Activated gamma-delta T cell treated with anti-CD3 and anti-CD28 coated beads, Interleukin-2, amount 50 U/mL, for 16 hours (primary cell): ENCODE measurements around the gene PAXX.
A peak's percentile ranks its signal among the peaks of the same experiment; 100 is the strongest.

Experiments used
- DNase-seq: peaks from one replicate; pipeline ENCODE4 v3.0.0-alpha.2; 2020; ENCODE audit warnings: low read depth

Gene PAXX

DNA sequence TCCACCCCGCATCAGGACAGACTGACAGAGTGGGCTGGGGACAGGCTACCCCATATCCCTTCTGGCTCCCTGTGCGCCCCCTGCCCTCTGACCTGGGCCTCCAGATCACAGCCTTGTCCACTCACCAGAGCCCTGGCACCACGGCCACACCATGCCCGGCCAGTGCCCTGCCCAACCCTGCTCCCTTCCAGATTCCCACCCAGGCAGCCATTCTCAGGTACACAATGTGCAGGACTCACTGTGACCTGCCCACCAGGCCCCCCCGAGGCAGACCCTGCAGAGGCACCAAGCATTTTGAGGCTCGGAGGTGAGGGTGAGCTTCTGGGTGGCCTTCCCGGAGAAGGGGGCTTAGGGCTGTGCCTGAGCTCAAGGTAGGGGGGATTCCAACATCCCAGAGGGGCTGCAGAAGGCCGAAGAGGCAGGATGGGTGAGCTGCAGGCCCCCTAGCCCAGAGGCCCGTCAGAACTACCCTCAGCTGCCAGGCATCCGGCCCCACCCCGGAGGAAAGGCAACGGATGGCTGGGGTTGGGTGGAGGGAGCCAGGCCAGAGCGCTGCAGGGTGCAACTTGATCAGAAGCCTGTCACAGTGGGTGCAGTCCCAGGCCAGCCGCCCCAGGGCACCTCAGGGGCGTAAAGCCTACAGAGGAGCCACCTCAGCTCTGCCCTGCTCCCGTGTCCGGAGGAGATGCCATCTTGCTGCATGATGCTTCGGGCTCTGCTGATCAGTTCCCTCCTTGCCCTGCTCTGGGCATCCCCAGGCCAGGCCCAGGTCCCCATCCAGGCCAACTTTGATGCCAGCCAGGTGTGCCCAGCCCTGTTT is 9.8 kb upstream of the PAXX start, which contains the start of gene LCNL1:
TSS of gene LCNL1 (plus strand) at position 762 of the 820 bp plus-strand sequence. CDS start 594 bp downstream, outside the sequence.
- DNase-seq, result no peak

DNA sequence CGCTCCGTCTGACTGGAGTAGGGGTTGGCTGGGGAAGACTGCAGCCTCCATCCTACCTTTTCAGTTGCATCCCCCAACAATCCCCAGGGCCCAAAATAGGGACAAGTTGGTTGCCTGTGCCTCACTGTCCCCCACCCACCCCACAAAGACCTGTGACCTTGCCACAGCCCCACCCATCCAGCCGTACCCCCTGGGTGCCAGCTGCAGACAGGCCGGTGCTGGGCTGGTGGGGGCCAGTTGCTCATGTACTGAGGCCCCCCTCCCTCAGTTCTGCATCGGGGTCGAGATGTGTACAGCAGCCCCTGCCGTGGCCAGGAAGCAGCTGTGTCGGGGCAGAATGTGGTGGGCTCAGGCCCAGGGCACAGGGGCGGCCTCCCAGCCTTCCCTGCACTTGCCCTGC is 9.1 kb upstream of the PAXX start:
- DNase-seq, result no peak

DNA sequence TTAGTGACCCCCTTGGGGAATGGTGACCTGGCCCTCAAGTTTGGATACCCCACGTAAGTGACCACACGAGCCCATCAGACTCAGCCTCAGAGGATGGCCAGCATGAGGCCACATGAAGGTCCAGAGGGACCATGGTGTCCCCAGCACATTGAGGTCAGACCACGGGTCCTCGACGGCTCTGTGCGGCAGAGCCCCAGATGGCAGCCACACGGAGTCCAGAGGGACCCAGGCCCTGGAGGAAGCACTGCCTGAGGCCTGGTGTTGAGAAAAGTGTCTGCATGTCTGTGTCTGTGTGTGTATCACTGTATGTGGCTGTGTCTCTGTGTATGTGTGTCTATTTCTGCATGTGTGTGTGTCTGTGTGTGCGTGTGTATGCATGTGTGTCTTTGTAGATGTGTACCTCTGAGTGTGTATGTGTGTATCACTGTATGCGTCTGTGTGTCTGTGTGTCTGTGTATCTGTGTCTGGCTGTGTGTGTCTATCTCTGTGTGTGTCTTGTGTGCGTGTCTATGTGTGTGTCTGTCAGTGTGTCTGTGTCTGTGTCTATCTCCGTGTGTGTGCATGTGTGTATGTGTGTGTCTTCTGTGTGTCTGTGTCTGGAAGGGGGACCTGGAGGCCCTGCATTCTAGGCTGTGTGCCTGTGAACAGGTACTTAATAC is 8.4 kb upstream of the PAXX start:
- no peak for DNase-seq

DNA sequence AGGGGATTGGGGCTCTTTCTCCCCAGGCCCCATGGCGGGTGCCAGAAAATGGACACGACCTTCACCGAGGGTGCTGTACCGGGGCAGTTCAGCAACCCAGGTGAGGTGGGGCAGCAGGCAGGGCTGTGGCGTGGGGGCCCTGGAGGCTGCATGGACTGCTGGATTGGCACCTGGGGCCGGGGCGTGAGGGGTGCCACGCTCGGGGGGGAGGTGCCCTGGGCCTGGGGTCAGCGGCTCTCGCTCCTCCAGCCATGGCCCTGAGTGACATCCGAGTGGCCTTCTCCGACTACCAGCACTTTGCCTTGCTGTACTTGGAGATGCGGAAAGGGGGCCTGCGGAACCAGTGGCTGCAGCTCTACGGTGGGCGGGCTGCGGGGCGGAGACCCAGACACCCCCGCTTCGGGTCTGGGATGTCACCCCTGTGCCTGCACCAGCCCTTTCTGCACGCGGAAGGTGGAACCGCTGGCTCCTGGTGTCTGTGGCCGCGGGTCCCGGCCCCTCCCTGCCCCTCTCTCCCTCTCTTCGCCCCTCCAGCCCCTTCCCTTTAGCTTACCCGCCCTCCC is 7.7 kb upstream of the PAXX start:
- DNase-seq, result no peak

DNA sequence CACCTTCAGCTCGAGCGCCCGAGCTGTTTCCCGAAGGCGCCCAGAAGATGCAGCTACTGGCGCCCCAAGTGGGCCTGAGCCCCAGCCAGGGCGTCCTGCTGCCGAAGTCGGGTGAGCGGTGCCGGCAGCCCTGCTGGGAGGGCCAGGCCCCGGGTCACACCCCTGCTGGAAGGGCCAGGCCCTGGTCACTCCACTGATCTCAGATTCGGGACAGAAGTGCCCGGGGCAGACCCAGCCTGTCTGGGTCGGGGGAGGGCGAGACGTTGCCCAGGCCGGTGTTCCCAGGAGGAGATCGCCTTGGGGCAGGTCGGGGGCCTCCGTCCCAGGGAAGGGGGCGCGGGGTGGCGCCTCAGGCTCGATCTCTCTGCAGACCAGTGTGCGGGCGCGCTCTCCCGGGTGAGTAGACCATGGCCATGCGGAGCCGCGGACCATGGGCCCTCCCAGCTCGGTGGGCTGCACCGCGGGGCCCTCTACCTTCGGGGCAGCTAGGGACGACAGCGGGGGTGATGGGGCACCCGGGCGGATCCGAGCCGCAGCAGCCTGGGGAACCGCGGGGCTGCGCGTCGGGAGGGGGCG is 7.1 kb upstream of the PAXX start:
- no peak for DNase-seq

DNA sequence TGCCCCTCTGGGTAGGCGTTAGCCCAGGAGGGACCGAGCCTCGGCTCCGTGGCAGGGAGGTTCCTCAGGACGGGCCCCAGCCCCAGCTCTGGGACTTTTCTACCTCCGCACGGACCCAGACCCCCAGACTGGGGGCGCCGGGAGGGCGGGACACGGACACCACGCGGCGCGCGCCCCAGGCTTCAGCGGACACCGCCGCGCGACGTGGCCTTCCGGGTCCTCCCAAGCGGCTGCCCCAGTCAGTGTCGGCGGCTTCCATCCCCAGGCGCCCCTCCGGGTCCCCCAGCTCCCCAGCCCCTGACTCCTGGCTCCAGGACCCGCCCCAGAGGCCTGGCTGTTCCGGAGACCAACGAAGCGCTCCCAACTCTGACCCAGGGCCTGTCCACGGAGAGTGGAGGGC is 6.4 kb upstream of the PAXX start:
- DNase-seq, result no peak

DNA sequence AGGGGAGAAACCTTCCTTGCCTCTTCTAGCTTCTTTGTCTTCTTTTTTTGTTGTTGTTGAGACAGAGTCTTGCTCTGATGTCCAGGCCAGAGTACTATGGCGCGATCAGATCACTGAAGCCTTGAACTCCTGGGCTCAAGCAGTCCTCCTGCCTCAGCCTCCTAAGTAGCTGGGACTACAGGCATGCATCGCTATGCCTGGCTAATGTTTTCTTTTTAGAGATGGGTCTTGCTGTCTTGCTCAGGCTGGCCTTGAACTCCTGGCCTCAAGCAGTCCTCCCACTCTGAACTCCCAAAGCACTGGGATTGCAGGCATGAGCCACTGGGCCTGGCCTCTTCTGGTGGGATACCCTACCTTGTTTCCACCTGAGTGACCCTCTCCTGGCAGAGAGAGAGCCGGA is 3.4 kb upstream of the PAXX start:
- no peak for DNase-seq

DNA sequence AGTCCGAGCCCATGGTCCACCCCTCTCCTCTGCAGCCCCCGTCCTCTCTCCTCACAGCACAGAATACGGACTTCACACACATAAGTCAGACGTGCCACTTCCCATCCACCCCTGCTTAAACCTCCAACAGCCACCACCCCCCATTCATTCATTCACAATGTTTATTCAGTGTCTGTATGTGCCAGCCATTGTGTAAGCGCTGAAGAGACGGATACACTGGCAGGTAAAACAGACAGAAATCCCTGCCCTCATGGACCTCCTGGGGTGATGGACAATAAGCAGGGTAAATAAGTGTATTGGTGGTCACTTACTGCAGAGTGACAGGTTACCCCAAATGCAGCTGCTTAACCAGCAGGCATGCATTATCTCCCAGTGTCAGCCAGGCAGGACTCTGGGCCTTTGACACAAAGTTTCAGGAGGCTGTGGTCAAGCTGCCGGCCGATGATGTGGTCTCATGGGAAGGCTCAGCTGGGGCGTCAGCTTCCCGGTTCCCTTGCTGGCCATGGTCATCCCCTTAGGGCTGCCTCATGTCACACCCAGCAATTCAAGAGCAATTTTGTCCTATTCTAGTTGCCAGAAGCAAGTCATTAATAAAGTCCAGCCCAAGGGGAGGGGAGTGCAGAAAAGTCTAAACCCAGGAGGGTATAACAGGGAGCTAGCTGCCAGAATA is 1.8 kb upstream of the PAXX start:
- DNase-seq, result no peak

DNA sequence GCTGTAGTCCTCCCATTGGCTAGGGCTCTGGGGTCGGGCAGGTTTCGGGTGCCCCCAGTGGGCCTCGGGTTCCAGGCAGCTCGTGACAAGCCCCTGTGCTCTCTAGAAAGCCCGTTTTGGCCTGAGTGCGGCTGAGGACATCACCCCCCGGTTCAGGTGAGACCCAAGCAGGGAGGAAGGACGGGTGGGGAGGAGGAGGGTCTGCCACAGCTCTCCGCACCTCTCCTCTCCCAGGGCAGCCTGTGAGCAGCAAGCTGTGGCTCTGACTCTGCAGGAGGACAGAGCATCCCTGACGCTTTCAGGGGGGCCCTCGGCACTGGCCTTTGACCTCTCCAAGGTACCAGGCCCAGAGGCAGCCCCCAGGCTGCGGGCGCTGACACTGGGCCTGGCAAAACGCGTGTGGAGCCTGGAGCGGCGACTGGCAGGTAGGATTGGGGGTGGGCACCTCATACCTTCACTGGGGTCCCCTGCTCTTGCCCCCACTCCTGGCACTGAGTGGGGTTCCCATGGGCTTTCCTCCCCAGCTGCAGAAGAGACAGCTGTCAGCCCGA is 672 bp downstream of the PAXX start:
- DNase-seq, result no peak

DNA sequence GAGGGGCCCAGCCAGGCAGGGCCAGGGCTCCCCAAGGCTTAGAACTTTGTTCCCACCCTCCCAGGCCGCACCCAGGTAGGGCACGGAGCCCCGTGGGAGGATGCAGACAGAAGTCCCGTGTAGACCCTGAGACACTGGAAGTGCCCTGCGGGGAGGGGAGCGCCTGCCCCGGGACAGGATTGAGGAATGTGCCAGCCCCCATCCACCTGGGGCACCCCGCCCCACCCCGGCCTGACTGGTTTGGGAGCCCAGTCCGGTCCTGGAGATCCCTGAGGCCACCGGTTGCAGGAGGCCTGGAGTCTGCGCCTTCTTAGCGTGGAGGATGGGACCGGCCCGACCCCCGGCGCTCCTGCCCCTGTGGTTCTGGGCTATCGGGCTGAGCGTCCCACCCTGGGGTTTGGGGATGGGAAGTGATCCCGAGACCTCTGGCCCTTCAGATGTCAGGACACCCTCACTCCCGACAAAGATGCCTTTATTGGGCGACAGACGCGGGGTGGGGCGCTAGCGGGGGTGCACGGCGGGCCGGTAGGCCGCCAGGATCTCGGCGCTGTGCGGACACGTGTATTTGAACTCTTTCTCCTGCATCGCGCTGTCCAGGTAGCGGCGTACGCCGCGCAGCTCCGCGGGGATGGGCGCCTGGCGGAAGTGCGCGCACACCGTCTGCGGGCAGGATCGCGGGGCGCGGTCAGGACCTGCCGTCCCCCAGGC is 2.1 kb downstream of the PAXX start:
- DNase-seq, result no peak

DNA sequence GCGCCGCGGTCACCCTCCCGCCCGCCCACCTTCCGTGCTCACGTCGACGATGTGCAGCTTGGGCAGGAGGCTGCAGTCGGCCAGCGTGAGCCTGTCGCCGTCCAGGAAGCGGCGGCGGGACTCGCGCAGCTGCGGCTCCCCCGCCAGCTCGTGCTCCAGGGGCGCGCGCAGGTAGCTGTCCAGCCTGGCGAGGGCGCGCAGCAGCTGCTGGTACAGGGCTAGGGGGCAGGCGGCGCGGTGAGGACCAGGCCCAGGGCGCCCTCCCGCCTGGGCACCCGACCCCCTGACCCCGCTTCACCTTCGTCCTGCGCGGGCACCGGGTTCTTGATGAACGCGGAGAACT is 2.6 kb downstream of the PAXX start:
- no peak for DNase-seq

DNA sequence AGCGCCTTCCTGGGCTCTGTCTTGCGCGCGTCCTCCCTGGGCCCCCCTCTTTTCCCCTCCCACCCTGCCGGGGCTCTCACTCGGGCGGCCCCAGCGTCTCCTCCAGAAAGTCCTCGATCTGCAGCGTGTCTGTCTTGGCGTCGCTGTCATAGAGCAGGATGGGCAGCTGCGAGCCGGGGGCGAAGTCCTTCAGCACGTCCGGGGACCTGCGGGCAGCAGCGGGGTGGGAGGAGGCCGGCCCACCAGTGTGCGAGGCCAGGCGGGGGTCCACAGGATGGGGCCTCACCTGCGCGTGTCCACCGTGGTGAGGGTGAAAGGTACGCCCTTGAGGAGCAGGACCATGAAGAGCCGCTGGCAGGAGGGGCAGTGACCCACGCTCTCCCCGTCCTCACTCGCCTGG is 3.1 kb downstream of the PAXX start:
- no peak for DNase-seq

DNA sequence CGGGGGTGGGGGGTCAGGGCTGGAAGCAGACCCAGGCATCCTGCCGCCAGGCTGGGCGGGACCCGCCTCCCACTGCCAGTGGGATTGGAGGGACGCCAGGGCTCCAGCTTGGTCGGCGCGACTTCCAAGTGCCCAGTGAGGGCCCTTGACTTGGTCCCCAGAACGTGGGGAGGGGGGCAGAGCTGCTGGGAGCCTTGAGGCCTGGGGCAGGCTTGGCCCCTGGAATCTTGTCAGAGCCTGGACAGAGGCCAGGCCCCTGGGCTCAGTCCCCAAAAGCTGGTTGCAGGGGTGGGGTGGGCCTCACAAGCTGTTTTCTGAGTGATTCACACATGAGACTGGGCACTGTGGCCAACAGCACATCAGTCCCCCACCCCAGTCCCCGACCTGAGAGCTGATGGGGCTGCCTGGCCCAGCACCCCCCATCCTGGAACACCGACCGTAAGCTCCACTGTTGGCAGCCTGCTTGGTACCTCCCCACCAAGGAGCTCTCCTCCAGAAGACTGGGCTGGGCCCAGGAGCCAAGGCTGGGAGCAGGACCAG is 3.6 kb downstream of the PAXX start:
- no peak for DNase-seq

DNA sequence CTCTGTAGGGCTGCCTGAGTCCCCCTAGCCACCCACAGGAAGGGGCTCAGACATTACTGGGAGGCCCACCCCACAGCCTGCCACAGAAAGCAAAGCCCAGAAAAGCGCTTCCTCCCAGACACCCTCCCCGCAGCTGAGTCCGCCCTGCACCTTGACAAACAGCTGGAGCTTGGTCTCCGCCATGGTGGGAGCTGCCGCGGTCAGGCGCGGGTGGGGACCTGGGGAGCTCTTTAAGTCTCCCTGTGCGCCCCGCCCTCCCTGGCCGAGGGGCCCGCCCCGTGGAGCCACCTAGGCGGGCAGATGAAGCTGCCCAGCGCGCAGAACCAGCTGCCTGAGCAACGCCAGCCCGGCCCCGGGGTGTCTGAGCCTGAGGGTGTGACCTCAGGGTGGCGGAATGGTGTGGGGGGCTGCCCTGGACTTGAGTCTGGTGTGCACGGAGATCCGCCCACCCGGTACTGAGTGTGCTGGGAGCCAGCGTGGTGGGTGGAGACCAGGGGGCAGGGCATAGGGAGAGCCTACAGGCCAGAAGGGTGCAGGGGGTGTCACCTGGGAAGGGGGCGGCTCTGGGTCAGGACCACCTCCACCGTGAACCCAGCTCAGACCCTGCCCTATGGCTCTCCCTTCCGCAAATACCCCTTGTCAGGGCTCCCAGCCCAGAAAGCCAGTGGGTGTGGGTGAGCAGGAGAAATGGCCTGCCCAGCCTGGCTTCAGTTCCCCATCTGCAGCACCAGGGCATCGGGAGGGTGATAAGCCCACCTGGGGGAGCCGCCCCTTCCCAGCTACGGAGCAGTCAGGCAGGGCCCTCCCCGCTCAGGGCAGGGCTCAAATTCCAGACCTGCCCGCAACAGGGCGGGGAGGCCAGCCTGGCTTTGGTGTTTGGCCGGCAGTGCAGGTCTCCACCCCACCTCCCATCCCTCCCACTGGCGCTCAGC is 4.4 kb downstream of the PAXX start, which contains the start of gene CLIC3:
TSS of gene CLIC3 (minus strand) at position 208 of the 932 bp plus-strand sequence. CDS start at position 183, 25 bp downstream.
- DNase-seq, result peak; percentile 53

DNA sequence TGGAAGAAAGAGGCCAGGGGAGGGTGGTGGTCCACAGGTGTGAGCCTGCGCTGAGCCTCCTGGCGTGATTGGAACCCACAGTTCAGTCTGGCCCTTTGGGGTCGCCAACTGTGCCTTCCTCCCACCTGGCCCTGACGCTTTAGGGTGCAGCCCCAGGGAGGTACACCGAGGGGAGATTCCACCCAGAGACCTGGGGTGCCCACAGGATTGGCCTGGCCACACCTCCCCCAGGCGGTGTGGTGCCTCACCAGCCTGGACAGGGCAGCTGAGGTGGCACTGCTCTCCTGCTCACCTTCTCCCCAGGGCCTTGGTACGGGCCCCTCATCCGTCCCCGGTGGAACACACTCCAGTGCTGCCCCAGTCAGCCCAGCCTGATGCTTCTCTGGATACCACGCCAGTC is 5.1 kb downstream of the PAXX start:
- no peak for DNase-seq

DNA sequence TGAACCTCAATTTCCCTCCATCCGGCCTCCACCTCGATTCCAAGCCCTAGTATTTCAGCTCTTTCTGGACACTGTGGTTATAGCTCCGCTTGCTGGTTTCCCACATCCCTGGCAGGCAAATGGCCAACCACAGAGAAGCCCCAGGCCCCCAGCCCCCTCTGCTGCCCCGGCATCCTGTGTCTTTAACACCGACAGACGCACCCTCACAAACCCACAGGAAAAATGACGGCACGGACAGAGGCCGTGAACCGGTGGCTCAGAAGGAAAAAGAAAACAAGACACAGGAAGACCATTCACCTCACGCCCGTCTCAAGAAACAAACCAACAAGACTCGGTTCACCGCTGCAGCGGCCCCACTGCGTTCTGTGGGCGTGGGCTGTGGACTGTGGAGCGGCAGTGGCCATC is 5.6 kb downstream of the PAXX start:
- no peak for DNase-seq

DNA sequence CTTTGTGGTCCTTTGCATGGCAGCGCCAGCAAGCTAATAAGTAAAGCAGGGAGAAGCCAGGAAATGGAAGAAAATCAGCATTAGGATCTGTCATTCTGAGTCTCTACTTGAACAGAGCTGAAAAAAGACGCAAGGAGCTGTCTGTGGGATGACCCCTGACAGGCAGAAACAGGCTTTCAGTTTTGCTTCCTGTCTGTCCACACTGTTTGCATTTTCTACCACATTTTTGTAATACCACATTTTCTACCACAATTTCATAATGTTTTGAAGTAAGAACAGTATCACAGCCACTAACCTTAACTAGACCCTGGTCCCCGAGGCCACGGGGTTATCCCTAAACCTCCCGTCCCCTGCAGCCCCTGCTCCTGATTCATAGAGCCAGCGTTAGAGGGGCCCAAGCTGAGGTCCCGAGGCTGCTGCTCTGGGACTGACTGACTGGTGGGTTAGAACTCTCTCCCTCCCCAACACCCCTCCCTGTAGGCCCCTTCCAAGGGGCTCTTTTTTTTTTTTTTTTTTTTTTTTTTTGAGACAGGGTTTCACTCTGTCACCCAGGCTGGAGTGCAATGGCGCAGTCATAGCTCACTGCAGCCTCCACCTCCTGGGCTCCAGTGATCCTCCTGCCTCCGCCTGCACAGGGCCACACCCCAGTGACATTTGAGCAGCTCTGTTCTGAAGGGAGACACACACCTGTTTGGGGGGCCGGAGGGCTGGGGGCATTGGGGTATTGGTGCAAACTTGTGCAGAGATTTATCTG is 8.1 kb downstream of the PAXX start:
- DNase-seq, result no peak

DNA sequence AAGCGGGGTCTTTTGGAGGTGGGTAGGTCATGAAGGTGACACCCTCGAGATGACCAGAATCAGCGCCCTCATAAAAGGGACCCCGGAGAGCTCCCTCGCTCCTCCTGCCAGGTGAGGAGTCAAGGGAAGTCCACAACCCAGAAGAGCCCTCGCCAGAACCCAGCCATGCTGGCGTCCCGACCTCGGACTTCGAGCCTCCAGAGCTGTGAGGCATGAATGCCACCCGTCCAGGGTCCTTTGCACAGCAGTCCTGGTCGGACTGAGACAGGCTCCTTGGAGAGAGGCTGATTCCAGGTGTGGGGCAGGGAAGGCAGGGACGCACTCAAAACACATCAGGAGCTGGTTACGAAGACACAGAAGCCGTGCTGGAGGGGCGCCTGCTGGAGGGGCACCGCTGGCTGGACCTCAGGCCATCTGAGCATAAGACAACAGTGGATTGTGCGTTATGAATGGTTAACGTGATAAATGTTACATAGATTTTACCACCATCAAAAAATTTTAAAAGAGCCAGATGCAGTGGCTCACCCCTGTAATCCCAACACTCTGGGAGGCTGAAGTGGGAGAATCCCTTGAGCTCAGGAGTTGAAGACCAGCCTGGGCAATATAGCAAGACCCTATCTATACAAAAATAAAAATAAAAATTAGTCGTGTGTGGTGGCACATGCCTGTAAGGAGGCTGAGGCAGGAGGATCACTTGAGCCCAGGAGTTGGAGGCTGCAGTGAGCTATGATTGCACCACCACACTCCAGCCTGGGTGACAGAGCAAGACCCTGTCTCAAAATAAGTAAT is 9.8 kb downstream of the PAXX start:
- DNase-seq, result no peak
